Measurements from ENCODE around the gene ACOT13. TPM values are rescaled to one million over a fixed set of nuclear protein-coding genes. Genes with fewer than 3 reads are reported as not detected.

Gene ACOT13
- polyA plus RNA-seq, 1 of the 3 experiments (the other 2 are of a cell fraction) = 18.0 TPM

- no peak for DNase-seq
- H3K9me2 ChIP-seq = no peaks in the 10 kb centered on the region
- no peaks in the 10 kb centered on the region for H4K20me1 ChIP-seq (ENCODE audit: insufficient read depth)
- WGBS (ENCODE audit: low lambda C conversion rate) = 95% methylated on average over 1 of the region's 1 CpG
- no peaks in the 10 kb centered on the region for H3K4me1 ChIP-seq (ENCODE audit: control insufficient read depth in 1 of 2, insufficient read depth in 2 of 2, low read depth in 1 of 2, low read length in 1 of 2)
- H3K79me2 ChIP-seq (ENCODE audit: insufficient read depth) = no peaks in the 10 kb centered on the region
- H2AFZ ChIP-seq (ENCODE audit: low read depth) = no peak overlapping the region
- CTCF ChIA-PET = interaction anchor here (1.0 kb wide), 1 partner anchor 13 kb away, joined by 3 read pairs; no protein-coding TSS in a partner anchor
- H3K27me3 ChIP-seq (ENCODE audit: insufficient read depth) = no peaks in the 10 kb centered on the region
- H3K4me3 ChIP-seq (ENCODE audit: low read depth in 2 of 2, low read length in 1 of 2) = no peak overlapping the region
- TF ChIP-seq MEF2A (IDR thresholded peaks at IDR 0.05; ENCODE audit: borderline replicate concordance, low read depth) (no peak), RFX5 (IDR thresholded peaks at IDR 0.05; ENCODE audit: low read length) (no peak), SIN3A (IDR thresholded peaks at IDR 0.05; ENCODE audit: borderline replicate concordance, low read depth, low read length) (no peak), RCOR1 (IDR thresholded peaks at IDR 0.05; ENCODE audit: low read length) (no peak), FOSL2 (IDR thresholded peaks at IDR 0.05; ENCODE audit: borderline replicate concordance, low read depth) (no peak), NFIC (IDR thresholded peaks at IDR 0.05; ENCODE audit: borderline replicate concordance) (no peak)
- POLR2A ChIA-PET = no interaction called here
- H3K36me3 ChIP-seq (replicated peaks in 1 of 2; ENCODE audit: control insufficient read depth in 1 of 2, insufficient read depth in 2 of 2, low read length in 1 of 2) = no peaks in the 10 kb centered on the region
- H3K27ac ChIP-seq (ENCODE audit: low read depth in 2 of 2, low read length in 1 of 2) = no peak overlapping the region
- H3K9me3 ChIP-seq = no peaks in the 10 kb centered on the region
- H3K4me2 ChIP-seq = no peak overlapping the region
- no peak overlapping the region for H3K9ac ChIP-seq
- H3F3A ChIP-seq (replicated peaks; ENCODE audit: insufficient read depth) = no peaks in the 10 kb centered on the region
These were observed 86.1 kb downstream of the ACOT13 start for GRCh38 chr6:24752917-24753492.

- H3K27ac ChIP-seq (ENCODE audit: low read depth in 2 of 2, low read length in 1 of 2) = no peak overlapping the region
- WGBS (ENCODE audit: low lambda C conversion rate) = 82% methylated on average over 2 of the region's 2 CpGs
- H2AFZ ChIP-seq (ENCODE audit: low read depth) = no peak overlapping the region
- H3K4me1 ChIP-seq (ENCODE audit: control insufficient read depth in 1 of 2, insufficient read depth in 2 of 2, low read depth in 1 of 2, low read length in 1 of 2) = no peaks in the 10 kb centered on the region
- H3K27me3 ChIP-seq (ENCODE audit: insufficient read depth) = no peaks in the 10 kb centered on the region
- H3K9me3 ChIP-seq = no peaks in the 10 kb centered on the region
- TF ChIP-seq CHD2 (IDR thresholded peaks at IDR 0.05; ENCODE audit: low read length, partially characterized antibody) (no peak), USF1 (IDR thresholded peaks at IDR 0.05; ENCODE audit: borderline replicate concordance, low read depth) (no peak), EP300 (IDR thresholded peaks at IDR 0.05; ENCODE audit: borderline replicate concordance in 1 of 2, low read depth in 1 of 2, low read length in 1 of 2) (no peak), RXRA (IDR thresholded peaks at IDR 0.05; ENCODE audit: borderline replicate concordance, low read depth) (no peak), ELF1 (IDR thresholded peaks at IDR 0.05) (no peak), EZH2phosphoT487 (IDR thresholded peaks at IDR 0.05; ENCODE audit: borderline replicate concordance, low read depth) (no peak), CTCF (IDR thresholded peaks at IDR 0.05) (no peak), JUND (IDR thresholded peaks at IDR 0.05) (no peak), ZBTB33 (IDR thresholded peaks at IDR 0.05; ENCODE audit: borderline replicate concordance, low read depth) (no peak), IRF3 (IDR thresholded peaks at IDR 0.05; ENCODE audit: low read depth, low read length) (no peak), PBX3 (IDR thresholded peaks at IDR 0.05) (no peak), FOXJ3 (CRISPR knock-in tag; IDR thresholded peaks at IDR 0.05) (no peak)
- no peaks in the 10 kb centered on the region for H3K79me2 ChIP-seq (ENCODE audit: insufficient read depth)
- no peaks in the 10 kb centered on the region for H4K20me1 ChIP-seq (ENCODE audit: insufficient read depth)
- ChIA-PET POLR2A (no interaction called here), CTCF (interaction anchor here (1.0 to 1.4 kb wide), 2 partner anchors 9 to 13 kb away, joined by 3 to 5 read pairs; no protein-coding TSS in a partner anchor)
- no peaks in the 10 kb centered on the region for H3K36me3 ChIP-seq (replicated peaks in 1 of 2; ENCODE audit: control insufficient read depth in 1 of 2, insufficient read depth in 2 of 2, low read length in 1 of 2)
- no peaks in the 10 kb centered on the region for H3F3A ChIP-seq (replicated peaks; ENCODE audit: insufficient read depth)
- H3K4me2 ChIP-seq = no peak overlapping the region
- DNase-seq = no peak
- H3K4me3 ChIP-seq (ENCODE audit: low read depth in 2 of 2, low read length in 1 of 2) = no peak overlapping the region
- H3K9me2 ChIP-seq = no peaks in the 10 kb centered on the region
- no peak overlapping the region for H3K9ac ChIP-seq
These were observed 86.7 kb downstream of the ACOT13 start for GRCh38 chr6:24753545-24753944.

All from SK-N-SH (cell line).